Sigmoid colon (tissue), 7 donors: Measurements from ENCODE around the gene STARD13. TPM values are rescaled to one million over a fixed set of nuclear protein-coding genes. Genes with fewer than 3 reads are reported as not detected.

Source experiments
- DNase-seq: peaks from one replicate; pipeline ENCODE4 v3.0.0-alpha.2; 2019
- H3K27ac ChIP-seq, 4 donors: fragments of 200-600 bp; sonication (generic); one replicate each; pipeline ENCODE4 v1.5.1; 2016 to 2019; ENCODE audit warnings: mild to moderate bottlenecking in 1 of 4
- H3K27me3 ChIP-seq, 3 donors: fragments of 200-600 bp; sonication (generic); one replicate each; pipeline ENCODE4 v1.5.1; 2019; ENCODE audit warnings: mild to moderate bottlenecking in 1 of 3
- H3K36me3 ChIP-seq, 4 donors: fragments of 200-600 bp; sonication (generic); one replicate each; pipeline ENCODE4 v1.5.1; 2016 to 2019
- H3K4me1 ChIP-seq, 4 donors: fragments of 200-600 bp; sonication (generic); one replicate each; pipeline ENCODE4 v1.5.1; 2017 to 2019
- H3K4me3 ChIP-seq, 4 donors: fragments of 200-600 bp; sonication (generic); one replicate each; pipeline ENCODE4 v1.5.1; 2017 to 2019; ENCODE audit warnings: mild to moderate bottlenecking in 2 of 4, moderate library complexity in 1 of 4
- H3K9me3 ChIP-seq, 4 donors: fragments of 200-600 bp in 3 of 4; sonication (generic) in 3 of 4; one replicate each; pipeline versions ENCODE4 v1.5.1 to v1.6.1; 2013 to 2019
- CTCF ChIP-seq, 4 experiments: fragments of 450-650 bp in 3 of 4; fragments of 200-600 bp in 1 of 4; IDR thresholded peaks; one replicate each; pipeline ENCODE4 v1.5.1; 2016 to 2019; ENCODE audit warnings: antibody characterized with exemption in 4 of 4, mild to moderate bottlenecking in 3 of 4, moderate library complexity in 2 of 4
- EP300 ChIP-seq, 4 donors: sonication (generic); formaldehyde crosslinking; IDR thresholded peaks; one replicate each; pipeline ENCODE4 v1.6.1; 2017; ENCODE audit warnings: antibody characterized with exemption in 4 of 4
- POLR2A ChIP-seq, 2 donors: fragments of 450-650 bp; IDR thresholded peaks; one replicate each; pipeline ENCODE4 v1.6.1; 2016; ENCODE audit warnings: antibody characterized with exemption in 2 of 2, mild to moderate bottlenecking in 2 of 2, moderate library complexity in 2 of 2
- POLR2AphosphoS5 ChIP-seq, 4 donors: sonication (generic); formaldehyde crosslinking; IDR thresholded peaks; one replicate each; pipeline ENCODE4 v1.6.1; 2017; ENCODE audit warnings: antibody characterized with exemption in 4 of 4
- WGBS, 2 donors: extraction: QIAGEN DNeasy Blood & Tissue Kit; methylation state at CpG; one replicate each; pipeline ENCODE4 v1.1.7; 2013; 5-methylcytosine and 5-hydroxymethylcytosine counted together
- intact Hi-C: fragments of 100-400 bp; cut with DNase I; formaldehyde crosslinking; loops from one replicate; pipeline ENCODE4 v1.15.1; 2023
- polyA plus RNA-seq, 3 donors: library from polyadenylated mRNA; stranded (reverse); fragments of 200-250 nt; gene quantifications; one replicate each; pipeline ENCODE4 v1.2.3, GENCODE V29; 2013
- total RNA-seq, 4 donors: library from RNA; depleted of rRNA; stranded (reverse); fragments of >200 nt; gene quantifications; one replicate each; pipeline ENCODE4 v1.1.0, GENCODE V29; 2016
- donor health status: healthy with polysubstance abuse.
- donor health status: Bipolar disorder and iron deficiency.
- donor health status: healthy.

Gene STARD13
- total and polyA plus RNA-seq, 7 donors = 3.7 to 102 (median 66.7) TPM

GRCh38 chr13:33213024-33213768, 72.4 kb downstream of the STARD13 start:
- WGBS, 2 donors = 63 to 76% methylated on average over 6 of the region's 6 CpGs
- Histone ChIP-seq H3K27me3 (no peaks in the 10 kb centered on the region), H3K9me3 (no peaks in the 10 kb centered on the region), H3K36me3 (no peaks in the 10 kb centered on the region), H3K4me3 (peak overlapping the region in 1 of 4 donors; percentile 5), H3K4me1 (peaks cover 0 to 83% (median 71%) of the 10 kb centered on the region in 4 donors), H3K27ac (peak overlapping the region; percentile 60 to 79 (median 69))
- DNase-seq = no peak
- intact Hi-C loops = no loop called here
- TF ChIP-seq POLR2A (IDR thresholded peaks at IDR 0.05) (no peak), CTCF (IDR thresholded peaks at IDR 0.05) (no peak), EP300 (IDR thresholded peaks at IDR 0.05) (no peak), POLR2AphosphoS5 (IDR thresholded peaks at IDR 0.05) (no peak)

- WGBS, 2 donors = 97% methylated on average over 3 of the region's 3 CpGs
- peaks cover 0 to 83% (median 71%) of the 10 kb centered on the region in 4 donors for H3K4me1 ChIP-seq
- no peak overlapping the region for H3K4me3 ChIP-seq
- H3K27me3 ChIP-seq = no peaks in the 10 kb centered on the region
- H3K27ac ChIP-seq = peak overlapping the region; percentile 60 to 79 (median 69)
- no peaks in the 10 kb centered on the region for H3K36me3 ChIP-seq
- no peaks in the 10 kb centered on the region for H3K9me3 ChIP-seq
- intact Hi-C loops = no loop called here
- no peak for DNase-seq
- TF ChIP-seq POLR2A (IDR thresholded peaks at IDR 0.05) = no peak
- no peak for TF ChIP-seq CTCF (IDR thresholded peaks at IDR 0.05)
- TF ChIP-seq POLR2AphosphoS5 (IDR thresholded peaks at IDR 0.05) = no peak
- no peak for TF ChIP-seq EP300 (IDR thresholded peaks at IDR 0.05)
These were observed 73.2 kb downstream of the STARD13 start for GRCh38 chr13:33212396-33212795.

GRCh38 chr13:33210090-33210489, 75.5 kb downstream of the STARD13 start:
- no peaks in the 10 kb centered on the region for H3K9me3 ChIP-seq
- no peak overlapping the region for H3K4me3 ChIP-seq
- no peaks in the 10 kb centered on the region for H3K36me3 ChIP-seq
- peaks cover 0 to 77% (median 65%) of the 10 kb centered on the region in 4 donors for H3K4me1 ChIP-seq
- intact Hi-C loops = no loop called here
- 38 to 70% methylated on average over 2 of the region's 2 CpGs for WGBS, 2 donors
- TF ChIP-seq POLR2A (IDR thresholded peaks at IDR 0.05) = no peak
- no peak for TF ChIP-seq EP300 (IDR thresholded peaks at IDR 0.05)
- no peak for TF ChIP-seq CTCF (IDR thresholded peaks at IDR 0.05)
- no peak for TF ChIP-seq POLR2AphosphoS5 (IDR thresholded peaks at IDR 0.05)
- H3K27ac ChIP-seq = peak overlapping the region in 3 of 4 donors; percentile 83 to 88 (median 86)
- no peaks in the 10 kb centered on the region for H3K27me3 ChIP-seq
- DNase-seq = no peak

GRCh38 chr13:33208290-33209220, 77.0 kb downstream of the STARD13 start:
- no peaks in the 10 kb centered on the region for H3K36me3 ChIP-seq
- no peak for TF ChIP-seq POLR2A (IDR thresholded peaks at IDR 0.05)
- TF ChIP-seq CTCF (IDR thresholded peaks at IDR 0.05) = no peak
- no peak for TF ChIP-seq EP300 (IDR thresholded peaks at IDR 0.05)
- no peak for TF ChIP-seq POLR2AphosphoS5 (IDR thresholded peaks at IDR 0.05)
- intact Hi-C loops = loop anchor here (5.0 kb wide), 4 partner anchors 64 to 621 kb away; partner anchors contain the start of gene PDS5B
- 74 to 80% methylated on average over 6 of the region's 6 CpGs for whole genome bisulfite sequencing, 2 donors
- H3K9me3 ChIP-seq = no peaks in the 10 kb centered on the region
- no peak for DNase-seq
- peak overlapping the region; percentile 83 to 88 (median 84) for H3K27ac ChIP-seq
- H3K27me3 ChIP-seq = no peaks in the 10 kb centered on the region
- H3K4me3 ChIP-seq = no peak overlapping the region
- peaks cover 0 to 67% (median 53%) of the 10 kb centered on the region in 4 donors for H3K4me1 ChIP-seq
